Measurements from ENCODE around the gene PIBF1. TPM values are rescaled to one million over a fixed set of nuclear protein-coding genes. Genes with fewer than 3 reads are reported as not detected.
"Not testable (repeated sequence)": the region's sequence is repeated elsewhere in the genome, so short reads cannot be mapped to it uniquely, and the experiment has no call there.

The PIBF1 gene
- total RNA-seq, 3 donors from 2014 or later: 18.5 to 24.6 (median 20.4) TPM

DNA sequence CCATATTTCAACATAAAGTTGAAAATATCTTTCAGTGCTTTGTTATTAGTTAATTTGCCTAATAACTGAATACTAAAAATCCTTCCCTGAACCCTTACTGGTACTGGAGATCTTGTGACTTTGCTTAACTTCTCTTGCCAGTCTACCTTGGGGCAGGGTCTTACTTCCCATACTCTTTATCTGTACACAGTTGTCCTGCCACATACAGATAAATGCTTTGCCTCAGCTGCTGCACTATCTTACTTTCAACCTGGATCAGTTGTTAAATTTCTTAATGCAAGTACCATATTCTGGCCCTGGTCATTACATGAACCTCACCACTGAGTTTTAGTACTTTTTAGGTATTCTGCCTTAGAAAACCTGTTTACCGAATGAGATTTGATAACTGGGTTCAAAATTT is 107.6 kb downstream of the PIBF1 start:
- ATAC-seq: no peak
- no peaks in the 10 kb centered on the region for H3K9me3 ChIP-seq
- no peak overlapping the region for H3K4me3 ChIP-seq
- H3K36me3 ChIP-seq (ENCODE audit: low read depth): no peaks in the 10 kb centered on the region
- TF ChIP-seq CTCF (IDR thresholded peaks at IDR 0.05): no peak
- no peak for DNase-seq
- intact Hi-C loops (cut with DNase I, micrococcal nuclease): no loop called here
- H3K4me1 ChIP-seq (ENCODE audit: low read depth): peaks cover 9% of the 10 kb centered on the region

DNA sequence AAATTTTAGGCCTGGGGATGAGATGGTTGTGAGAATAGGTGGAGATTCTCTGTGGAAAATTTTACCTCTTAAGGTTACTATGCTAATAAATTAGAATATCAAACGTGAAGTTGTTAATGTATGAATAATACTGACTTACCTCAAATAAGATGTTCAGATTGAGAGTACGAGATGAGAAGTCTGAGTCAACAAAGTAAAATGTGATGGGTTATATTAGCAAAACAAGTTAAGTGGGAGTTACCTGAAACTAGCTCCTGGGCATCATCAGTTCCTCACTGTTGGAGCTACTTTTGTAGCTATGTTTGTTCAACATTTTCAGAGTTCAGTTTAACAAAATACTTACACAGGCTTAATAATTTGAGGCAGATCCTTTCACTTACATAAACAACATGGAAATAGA is 108.6 kb downstream of the PIBF1 start:
- ATAC-seq: no peak
- Histone ChIP-seq H3K36me3 (ENCODE audit: low read depth) (no peaks in the 10 kb centered on the region), H3K4me1 (ENCODE audit: low read depth) (peaks cover 9% of the 10 kb centered on the region), H3K9me3 (no peaks in the 10 kb centered on the region), H3K4me3 (no peak overlapping the region)
- DNase-seq: no peak
- intact Hi-C loops (cut with DNase I, micrococcal nuclease): no loop called here
- TF ChIP-seq CTCF (IDR thresholded peaks at IDR 0.05): no peak

GRCh38 chr13:72891423-72891822 is 109.5 kb downstream of the PIBF1 start:
- H3K4me3 ChIP-seq: no peak overlapping the region
- no peaks in the 10 kb centered on the region for H3K9me3 ChIP-seq
- TF ChIP-seq CTCF (IDR thresholded peaks at IDR 0.05): no peak
- ATAC-seq (no peak), DNase-seq (no peak)
- H3K36me3 ChIP-seq (ENCODE audit: low read depth): no peaks in the 10 kb centered on the region
- H3K4me1 ChIP-seq (ENCODE audit: low read depth): peaks cover 7% of the 10 kb centered on the region
- intact Hi-C loops (cut with DNase I, micrococcal nuclease): no loop called here

DNA sequence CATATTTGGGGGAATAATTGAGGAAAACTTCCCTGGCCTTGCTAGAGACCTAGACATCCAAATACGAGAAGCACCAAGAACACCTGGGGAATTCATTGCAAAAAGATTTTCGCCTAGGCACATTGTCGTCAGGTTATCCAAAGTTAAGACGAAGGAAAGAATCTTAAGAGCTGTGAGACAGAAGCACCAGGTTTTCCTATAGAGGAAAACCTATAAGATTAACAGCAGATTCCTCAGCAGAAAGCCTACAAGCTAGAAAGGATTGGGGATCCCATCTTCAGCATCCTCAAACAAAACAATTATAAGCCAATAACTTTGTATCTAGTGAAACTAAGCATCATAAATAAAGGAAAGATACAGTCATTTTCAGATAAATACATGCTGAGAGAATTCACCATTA is 114.9 kb downstream of the PIBF1 start:
- no peak for TF ChIP-seq CTCF (IDR thresholded peaks at IDR 0.05)
- ATAC-seq (no peak), DNase-seq (no peak)
- H3K4me3 ChIP-seq: no peak overlapping the region
- H3K36me3 ChIP-seq (ENCODE audit: low read depth): no peaks in the 10 kb centered on the region
- intact Hi-C loops (cut with DNase I, micrococcal nuclease): no loop called here
- H3K9me3 ChIP-seq: peaks cover 2% of the 10 kb centered on the region
- H3K4me1 ChIP-seq (ENCODE audit: low read depth): no peaks in the 10 kb centered on the region

DNA sequence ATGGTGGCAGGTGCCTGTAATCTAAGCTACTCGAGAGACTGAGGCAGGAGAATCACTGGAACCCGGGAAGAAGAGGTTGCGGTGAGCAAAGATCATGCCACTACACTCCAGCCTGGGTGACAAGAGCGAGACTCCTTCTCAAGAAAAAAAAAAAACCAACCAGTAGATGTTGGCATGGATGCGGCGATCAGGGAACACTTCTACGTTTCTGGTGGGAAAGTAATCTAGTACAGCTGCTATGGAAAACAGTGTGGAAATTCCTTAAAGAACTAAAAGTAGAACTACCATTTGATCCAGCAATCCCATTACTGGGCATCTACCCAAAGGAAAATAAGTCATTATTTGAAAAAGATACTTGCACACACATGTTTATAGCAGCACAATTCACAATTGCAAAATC is 119.6 kb downstream of the PIBF1 start:
- H3K4me1 ChIP-seq (ENCODE audit: low read depth); intact Hi-C loops (cut with DNase I, micrococcal nuclease); H3K9me3 ChIP-seq; ATAC-seq; H3K36me3 ChIP-seq (ENCODE audit: low read depth); H3K4me3 ChIP-seq; DNase-seq: not testable (repeated sequence)

DNA sequence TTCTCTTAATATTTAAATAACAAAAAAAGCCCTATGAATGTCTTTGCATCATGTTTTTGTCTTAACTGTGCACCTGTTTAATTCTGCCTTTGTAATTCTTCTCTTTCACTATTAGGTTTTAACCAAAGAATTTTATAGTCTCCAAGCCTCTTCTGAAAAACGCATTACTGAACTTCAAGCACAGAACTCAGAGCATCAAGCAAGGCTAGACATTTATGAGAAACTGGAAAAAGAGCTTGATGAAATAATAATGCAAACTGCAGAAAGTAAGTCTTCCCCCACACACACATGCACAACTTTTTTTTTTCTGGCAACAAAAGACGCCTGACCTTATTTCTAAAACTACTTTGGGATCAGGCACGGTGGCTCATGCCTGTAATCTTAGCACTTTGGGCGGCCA is 126.5 kb downstream of the PIBF1 start:
- H3K4me1 ChIP-seq (ENCODE audit: low read depth): no peaks in the 10 kb centered on the region
- intact Hi-C loops (cut with DNase I, micrococcal nuclease): no loop called here
- H3K4me3 ChIP-seq: no peak overlapping the region
- no peaks in the 10 kb centered on the region for H3K9me3 ChIP-seq
- DNase-seq: no peak
- no peaks in the 10 kb centered on the region for H3K36me3 ChIP-seq (ENCODE audit: low read depth)
- no peak for ATAC-seq
- TF ChIP-seq CTCF (IDR thresholded peaks at IDR 0.05): no peak
